Natural killer cell (primary cell): ENCODE results near the gene NFIC. TPM values are rescaled to one million over a fixed set of nuclear protein-coding genes. Genes with fewer than 3 reads are reported as not detected.
A peak's percentile ranks its signal among the peaks of the same experiment; 100 is the strongest.

Source experiments
- ATAC-seq, 3 donors: fragments of 150-1000 bp in 2 of 3; fragments of 200-7000 bp in 1 of 3; cut with Tn5 transposase; 1 replicate in 1 of 3; 2 replicates in 2 of 3; pipeline ENCODE4 v1.10.0; 2021; ENCODE audit warnings: mild to moderate bottlenecking in 2 of 3, moderate library complexity in 2 of 3
- DNase-seq, 2 donors: peaks; one replicate each; pipeline versions ENCODE4 v3.0.0 to v3.0.0-alpha.2; 2013 to 2021; ENCODE audit warnings: mixed read lengths in 1 of 2
- H3K27ac ChIP-seq: one replicate; pipeline ENCODE4 v1.5.1; 2013; ENCODE audit warnings: mild to moderate bottlenecking, low read length
- H3K27me3 ChIP-seq: one replicate; pipeline ENCODE4 v1.6.1; 2013; ENCODE audit warnings: low read length; ENCODE audit not compliant: control insufficient read depth, insufficient read depth
- H3K36me3 ChIP-seq: one replicate; pipeline ENCODE4 v1.6.1; 2013; ENCODE audit warnings: low read length; ENCODE audit not compliant: control insufficient read depth, insufficient read depth
- H3K4me1 ChIP-seq: one replicate; pipeline ENCODE4 v1.6.1; 2013; ENCODE audit warnings: low read length; ENCODE audit not compliant: control insufficient read depth, insufficient read depth
- H3K4me3 ChIP-seq: one replicate; pipeline ENCODE4 v1.5.1; 2013; ENCODE audit warnings: low read length
- H3K9me3 ChIP-seq: one replicate; pipeline ENCODE4 v1.6.1; 2013; ENCODE audit warnings: low read length; ENCODE audit not compliant: control insufficient read depth, insufficient read depth
- H3K27ac Mint-ChIP-seq, 2 donors: one replicate each; pipeline ENCODE4 v1.8.0; 2022; ENCODE audit warnings: mild to moderate bottlenecking in 2 of 2, mixed read lengths in 2 of 2, moderate library complexity in 1 of 2
- H3K27me3 Mint-ChIP-seq, 2 donors: one replicate each; pipeline ENCODE4 v1.8.0; 2022; ENCODE audit warnings: low read depth in 2 of 2, mixed read lengths in 2 of 2
- H3K36me3 Mint-ChIP-seq: one replicate; pipeline ENCODE4 v1.8.0; 2022; ENCODE audit warnings: mixed read lengths
- H3K4me1 Mint-ChIP-seq, 2 donors: one replicate each; pipeline ENCODE4 v1.8.0; 2022; ENCODE audit warnings: mixed read lengths in 2 of 2
- H3K4me3 Mint-ChIP-seq: one replicate; pipeline ENCODE4 v1.8.0; 2022; ENCODE audit warnings: mild to moderate bottlenecking, moderate library complexity, mixed read lengths
- H3K9me3 Mint-ChIP-seq, 2 donors: one replicate each; pipeline ENCODE4 v1.8.0; 2022; ENCODE audit warnings: mixed read lengths in 2 of 2
- WGBS: methylation state at CpG from one replicate; pipeline ENCODE4 v1.1.7; 2013; ENCODE audit warnings: missing lambda C conversion rate; ENCODE audit not compliant: insufficient coverage; 5-methylcytosine and 5-hydroxymethylcytosine counted together
- intact Hi-C: fragments of 100-400 bp; cut with micrococcal nuclease; formaldehyde crosslinking; loops from one replicate; pipeline ENCODE4 v1.14.2; 2022
- total RNA-seq, 4 donors: library from RNA; stranded (reverse); fragments of 120-200 nt in 1 of 4; gene quantifications; one replicate each; pipeline versions ENCODE4 v1.2.3 to v1.2.4, GENCODE V29; 2013 to 2022
- TF ChIP-seq, protein P1 (sequence below): fragments of 200-600 bp; IDR thresholded peaks from one replicate; pipeline ENCODE4 v1.8.0; 2022; ENCODE audit warnings: antibody characterized with exemption

NFIC gene
- total RNA-seq, 3 donors from 2014 or later (not counting 1 experiment from before 2014, with no cell fraction given) = 18.5 to 22.2 (median 20.6) TPM

DNA sequence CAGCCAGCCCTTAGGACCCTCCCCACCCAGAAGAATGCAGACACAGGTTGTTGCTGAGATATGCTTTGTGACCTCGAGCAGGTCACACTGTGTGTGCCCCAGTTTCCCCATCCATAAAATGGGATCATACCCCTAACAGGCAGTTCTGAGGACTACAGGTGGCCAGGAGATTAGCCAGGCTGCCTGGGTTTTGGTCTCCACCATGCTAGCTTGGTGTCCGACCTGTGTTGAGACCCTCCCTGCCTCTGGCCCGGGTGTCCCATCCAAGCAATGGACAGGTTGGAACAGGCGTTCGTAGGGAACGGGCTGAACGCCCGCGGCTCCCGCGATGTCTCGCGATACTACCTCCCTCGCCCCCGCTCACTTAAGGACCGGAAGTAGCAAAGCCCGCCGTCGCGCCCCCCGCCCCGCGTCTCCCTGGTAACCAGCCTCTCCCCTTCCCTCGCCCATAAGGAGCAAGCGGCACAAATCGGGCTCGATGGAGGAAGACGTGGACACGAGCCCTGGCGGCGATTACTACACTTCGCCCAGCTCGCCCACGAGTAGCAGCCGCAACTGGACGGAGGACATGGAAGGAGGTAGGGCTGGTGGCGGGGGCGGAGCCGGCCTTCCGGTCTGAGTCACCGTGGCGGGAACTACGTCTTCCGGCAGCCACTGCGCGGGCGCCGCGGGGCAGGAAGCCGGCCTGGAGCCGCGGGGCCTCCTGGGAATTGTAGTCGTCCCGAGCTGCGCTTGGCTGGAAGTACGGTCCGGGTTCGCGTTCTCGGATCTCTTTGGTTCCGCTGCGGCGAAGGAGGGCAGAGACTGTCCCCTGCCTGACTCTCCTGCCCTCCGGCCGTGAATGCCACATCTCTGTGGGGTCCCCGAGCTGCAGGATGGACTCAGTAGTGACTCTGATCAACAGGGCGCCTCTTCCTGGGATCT lies 68.5 kb downstream of the NFIC start:
- Histone ChIP-seq H3K27me3 (no peaks in the 10 kb centered on the region), H3K4me3 (peak overlapping the region; percentile 83), H3K9me3 (no peaks in the 10 kb centered on the region), H3K4me1 (peaks cover 14% of the 10 kb centered on the region), H3K27ac (peak overlapping the region; percentile 84), H3K36me3 (no peaks in the 10 kb centered on the region)
- DNase-seq (peak; percentile 96), ATAC-seq (peak; percentile 97 to 99 (median 97))
- H3K4me3 Mint-ChIP-seq = peak overlapping the region; percentile 91
- H3K9me3 Mint-ChIP-seq = no peaks in the 10 kb centered on the region
- H3K36me3 Mint-ChIP-seq = no peaks in the 10 kb centered on the region
- 4% methylated on average over 67 of the region's 67 CpGs for WGBS
- peak overlapping the region; percentile 92 to 96 for H3K27ac Mint-ChIP-seq
- intact Hi-C loops = loop anchor here (10.0 kb wide), 1 partner anchor 250 kb away; the partner anchor contains the start of gene NCLN
- H3K4me1 Mint-ChIP-seq = peaks cover 7 to 20% of the 10 kb centered on the region in 2 donors
- H3K27me3 Mint-ChIP-seq = no peaks in the 10 kb centered on the region
- TF ChIP-seq, protein P1, sequence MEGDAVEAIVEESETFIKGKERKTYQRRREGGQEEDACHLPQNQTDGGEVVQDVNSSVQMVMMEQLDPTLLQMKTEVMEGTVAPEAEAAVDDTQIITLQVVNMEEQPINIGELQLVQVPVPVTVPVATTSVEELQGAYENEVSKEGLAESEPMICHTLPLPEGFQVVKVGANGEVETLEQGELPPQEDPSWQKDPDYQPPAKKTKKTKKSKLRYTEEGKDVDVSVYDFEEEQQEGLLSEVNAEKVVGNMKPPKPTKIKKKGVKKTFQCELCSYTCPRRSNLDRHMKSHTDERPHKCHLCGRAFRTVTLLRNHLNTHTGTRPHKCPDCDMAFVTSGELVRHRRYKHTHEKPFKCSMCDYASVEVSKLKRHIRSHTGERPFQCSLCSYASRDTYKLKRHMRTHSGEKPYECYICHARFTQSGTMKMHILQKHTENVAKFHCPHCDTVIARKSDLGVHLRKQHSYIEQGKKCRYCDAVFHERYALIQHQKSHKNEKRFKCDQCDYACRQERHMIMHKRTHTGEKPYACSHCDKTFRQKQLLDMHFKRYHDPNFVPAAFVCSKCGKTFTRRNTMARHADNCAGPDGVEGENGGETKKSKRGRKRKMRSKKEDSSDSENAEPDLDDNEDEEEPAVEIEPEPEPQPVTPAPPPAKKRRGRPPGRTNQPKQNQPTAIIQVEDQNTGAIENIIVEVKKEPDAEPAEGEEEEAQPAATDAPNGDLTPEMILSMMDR = no peak

DNA sequence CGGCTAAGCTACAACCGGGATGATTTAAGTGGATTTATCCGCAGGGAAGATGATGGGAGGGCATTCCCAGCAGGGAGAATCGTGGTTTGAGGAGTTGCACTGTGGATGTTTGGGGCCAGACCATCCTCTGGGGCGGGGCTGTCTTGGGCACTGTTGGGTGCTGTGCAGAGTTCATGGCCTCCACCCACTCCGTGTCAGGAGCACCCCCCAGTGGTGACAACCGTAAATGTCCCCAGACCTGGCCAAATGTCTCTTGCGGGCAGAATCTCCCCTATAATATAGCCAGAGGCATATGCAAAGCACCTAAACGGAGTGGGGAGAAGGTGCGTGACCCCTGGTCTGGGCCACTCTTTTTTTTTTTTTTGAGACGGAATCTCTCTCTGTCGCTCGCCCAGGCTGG lies 73.7 kb downstream of the NFIC start:
- intact Hi-C loops = no loop called here
- H3K36me3 Mint-ChIP-seq = no peaks in the 10 kb centered on the region
- H3K4me3 Mint-ChIP-seq = no peak overlapping the region
- H3K4me1 Mint-ChIP-seq = peaks cover 17 to 20% of the 10 kb centered on the region in 2 donors
- H3K9me3 ChIP-seq = no peaks in the 10 kb centered on the region
- WGBS = 84% methylated on average over 13 of the region's 13 CpGs
- no peak overlapping the region for H3K27ac ChIP-seq
- peaks cover 6% of the 10 kb centered on the region for H3K4me1 ChIP-seq
- ATAC-seq (peak; percentile 42 to 45 (median 44)), DNase-seq (peak; percentile 44 to 73)
- no peak overlapping the region for H3K27ac Mint-ChIP-seq
- no peaks in the 10 kb centered on the region for H3K27me3 ChIP-seq
- no peaks in the 10 kb centered on the region for H3K9me3 Mint-ChIP-seq
- TF ChIP-seq, protein P1 = peak; percentile 39
- no peak overlapping the region for H3K4me3 ChIP-seq
- H3K36me3 ChIP-seq = no peaks in the 10 kb centered on the region
- H3K27me3 Mint-ChIP-seq = no peaks in the 10 kb centered on the region

DNA sequence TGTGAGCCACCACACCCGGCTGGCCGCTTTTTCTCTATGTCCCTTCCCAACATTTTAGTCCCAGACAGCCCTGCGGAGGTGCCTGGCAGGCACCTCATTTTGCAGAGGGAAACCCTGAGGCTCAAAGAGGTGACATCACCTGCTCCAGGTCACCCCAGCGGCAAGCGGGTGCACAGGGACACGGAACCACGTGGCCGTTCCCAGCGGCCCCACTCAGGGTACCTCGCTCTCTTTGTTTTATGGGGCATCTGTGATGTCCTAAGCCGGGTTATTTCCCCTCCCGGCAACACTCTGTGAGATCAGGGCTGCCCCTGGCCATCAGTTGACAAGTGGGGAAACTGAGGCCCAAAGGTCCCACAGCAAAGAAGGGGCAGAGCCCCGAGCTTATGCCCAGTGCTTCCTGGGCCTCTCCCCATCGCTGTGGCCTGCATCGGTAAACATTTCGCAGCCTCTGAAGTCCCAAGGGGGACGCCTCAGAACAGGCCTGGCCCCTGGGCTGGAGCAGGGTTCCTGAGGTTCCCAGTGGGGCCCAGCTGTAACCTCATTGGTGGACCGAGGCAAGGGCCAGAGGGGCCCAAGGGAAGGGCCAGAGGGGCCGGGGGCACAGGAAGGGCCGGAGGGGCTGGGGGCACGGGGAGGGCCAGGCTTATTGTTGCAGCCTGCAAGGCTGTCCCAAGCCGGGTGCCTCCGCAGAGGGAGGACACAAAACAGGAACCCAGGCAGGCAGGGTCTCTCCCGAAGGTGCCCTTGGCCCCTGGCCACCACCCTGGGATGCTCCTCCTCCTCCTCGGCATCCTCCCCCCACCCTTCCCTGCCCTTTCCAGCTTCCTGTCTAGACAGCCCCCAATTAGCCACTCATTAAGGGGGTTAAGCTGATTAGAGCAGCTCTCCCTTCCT lies 75.0 kb downstream of the NFIC start:
- Histone ChIP-seq H3K27ac (no peak overlapping the region), H3K9me3 (no peaks in the 10 kb centered on the region), H3K27me3 (no peaks in the 10 kb centered on the region), H3K4me1 (no peaks in the 10 kb centered on the region), H3K36me3 (no peaks in the 10 kb centered on the region), H3K4me3 (no peak overlapping the region)
- no peak overlapping the region for H3K4me3 Mint-ChIP-seq
- H3K27me3 Mint-ChIP-seq = no peaks in the 10 kb centered on the region
- intact Hi-C loops = no loop called here
- WGBS = 95% methylated on average over 25 of the region's 25 CpGs
- peaks cover 11 to 12% of the 10 kb centered on the region in 2 donors for H3K4me1 Mint-ChIP-seq
- no peaks in the 10 kb centered on the region for H3K36me3 Mint-ChIP-seq
- TF ChIP-seq, protein P1 = no peak
- ATAC-seq = no peak
- H3K27ac Mint-ChIP-seq = no peak overlapping the region
- no peak for DNase-seq
- no peaks in the 10 kb centered on the region for H3K9me3 Mint-ChIP-seq
